Glomerular endothelial cell (primary cell): ENCODE measurements around the gene CRHR2. TPM values are rescaled to one million over a fixed set of nuclear protein-coding genes. Genes with fewer than 3 reads are reported as not detected.

ENCODE experiments used
- DNase-seq: peaks from one replicate; pipeline ENCODE4 v3.0.0-alpha.2; 2011; ENCODE audit warnings: low read depth, low spot score; ENCODE audit errors: extremely low read depth
- total RNA-seq: library from RNA; depleted of rRNA; stranded (reverse); fragments of >200 nt; gene quantifications from 2 replicates; pipeline ENCODE4 v1.2.3, GENCODE V29; 2015

The CRHR2 gene
- total RNA-seq, 1 donor from 2014 or later, result not detected

DNA sequence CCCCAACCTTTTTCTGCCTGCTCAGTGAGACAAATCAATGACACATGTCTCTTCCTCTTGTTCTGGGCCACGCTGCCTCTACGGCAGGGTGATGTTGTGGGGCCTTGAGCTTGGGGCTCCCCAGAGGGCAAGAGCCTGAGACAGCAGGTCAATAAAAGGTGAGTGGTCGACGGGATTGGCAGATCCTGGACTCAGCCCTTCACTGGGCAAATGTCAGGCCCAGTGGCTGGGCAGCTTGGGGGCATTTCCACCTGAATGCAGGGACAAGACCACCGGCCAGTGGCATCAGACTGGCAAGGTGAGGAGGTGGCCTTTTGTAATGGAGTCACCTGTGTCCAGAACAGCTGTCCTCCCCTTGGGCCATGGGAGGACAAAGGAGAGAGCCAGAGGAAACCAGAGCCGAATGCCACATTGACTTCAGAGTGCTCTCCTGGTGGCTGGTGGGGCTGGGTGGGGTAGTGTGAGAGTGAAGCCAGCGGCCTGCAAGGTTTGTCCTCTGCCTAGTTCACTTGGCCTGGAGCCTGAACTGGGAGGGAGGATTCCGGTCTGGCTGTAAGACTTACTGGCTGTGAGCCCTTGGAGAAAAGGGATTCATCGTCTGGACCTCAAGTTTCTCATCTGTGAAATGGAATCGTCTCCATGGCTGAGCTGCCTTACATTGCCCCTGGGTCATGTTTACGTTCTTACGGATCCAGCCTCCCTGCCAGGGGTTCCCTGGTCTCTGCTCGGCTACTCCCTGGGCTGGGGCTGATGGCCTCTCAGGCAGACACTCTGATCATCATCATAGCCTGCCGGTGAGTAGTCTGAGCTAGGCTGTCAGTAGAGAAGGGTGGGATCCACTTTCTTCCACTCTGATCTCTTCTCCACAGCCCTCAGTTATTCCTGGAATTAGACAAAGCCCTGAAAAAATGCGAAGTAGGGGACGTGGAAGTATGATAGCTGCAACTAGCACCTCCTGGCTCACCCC lies 25.4 kb upstream of the CRHR2 start:
- no peak for DNase-seq

DNA sequence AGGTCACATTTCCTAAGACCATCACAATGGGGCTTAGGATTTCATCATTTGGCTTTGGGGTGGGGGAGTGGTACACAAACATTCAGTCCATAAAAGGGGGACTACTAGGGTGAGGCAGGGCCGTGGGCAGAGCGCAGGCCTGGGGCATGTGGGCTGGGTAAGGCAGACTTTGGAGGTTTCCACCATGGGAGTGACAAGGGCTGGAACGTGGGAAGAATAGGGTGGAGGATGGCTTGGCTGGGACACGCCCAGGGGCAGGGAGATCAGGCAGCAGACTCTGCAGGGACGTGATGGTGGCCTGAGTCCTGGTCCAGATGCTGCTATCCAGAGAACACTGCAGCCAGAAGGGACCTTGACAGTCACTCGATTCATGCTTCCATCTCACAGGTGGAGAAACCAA lies 24.7 kb upstream of the CRHR2 start:
- no peak for DNase-seq

DNA sequence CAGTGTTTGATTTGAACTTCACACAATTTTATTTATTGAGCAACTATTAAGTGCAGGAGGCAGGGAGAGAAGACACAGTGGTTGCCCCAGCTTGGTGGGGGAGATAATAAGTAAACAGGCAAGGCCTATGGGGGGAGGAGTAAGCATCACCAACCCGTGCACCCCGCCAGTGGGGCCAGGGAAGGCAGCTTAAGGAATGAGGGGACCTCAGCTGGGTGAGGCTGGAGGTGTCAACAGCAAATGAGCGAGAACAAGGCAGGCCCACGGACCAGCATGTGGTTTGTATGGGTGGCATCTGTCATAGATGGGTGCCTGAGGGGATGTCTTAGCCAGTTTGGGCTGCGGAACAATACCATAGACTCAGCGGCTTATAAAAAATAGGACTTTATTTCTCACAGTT lies 24.1 kb upstream of the CRHR2 start:
- no peak for DNase-seq

DNA sequence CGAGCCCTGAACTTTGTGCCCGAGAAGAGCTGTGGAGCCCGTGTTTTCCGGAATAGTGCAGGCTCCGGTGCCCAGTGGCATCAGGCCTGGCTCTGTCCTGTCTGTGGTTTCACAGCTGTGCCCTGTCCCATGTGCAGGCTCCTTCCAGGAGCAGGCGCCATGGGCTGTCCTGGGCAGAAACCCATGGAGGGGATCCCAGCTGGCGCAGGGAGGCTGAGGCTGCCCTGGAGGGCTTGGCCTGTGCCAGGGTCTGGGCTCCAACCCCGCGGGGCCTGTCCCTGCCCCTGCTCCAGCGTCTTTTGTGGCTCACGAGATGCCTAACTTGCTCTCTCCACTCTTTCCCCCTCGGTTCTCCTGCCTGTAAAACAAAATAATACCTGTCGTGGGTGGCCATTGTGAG lies 23.3 kb upstream of the CRHR2 start:
- DNase-seq, result no peak

DNA sequence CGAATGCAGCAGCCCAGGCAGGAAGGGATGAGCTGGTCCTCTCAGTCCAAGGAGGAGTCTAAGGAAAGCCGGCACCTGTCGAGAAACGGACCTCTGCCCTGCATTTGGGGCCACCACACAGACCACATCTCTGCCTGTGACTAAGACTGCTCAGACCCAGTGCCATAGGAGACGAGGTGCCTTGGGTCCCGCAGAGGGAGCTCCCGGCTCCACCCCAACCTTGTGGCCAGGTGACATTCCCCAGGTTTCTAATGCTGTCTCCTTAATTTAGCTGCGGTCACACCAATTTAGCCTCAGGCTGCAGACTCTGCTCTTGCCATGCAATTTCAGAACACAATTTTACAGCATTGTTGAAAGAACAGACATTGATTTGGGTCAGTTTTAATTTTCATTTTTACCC lies 22.8 kb upstream of the CRHR2 start:
- no peak for DNase-seq

DNA sequence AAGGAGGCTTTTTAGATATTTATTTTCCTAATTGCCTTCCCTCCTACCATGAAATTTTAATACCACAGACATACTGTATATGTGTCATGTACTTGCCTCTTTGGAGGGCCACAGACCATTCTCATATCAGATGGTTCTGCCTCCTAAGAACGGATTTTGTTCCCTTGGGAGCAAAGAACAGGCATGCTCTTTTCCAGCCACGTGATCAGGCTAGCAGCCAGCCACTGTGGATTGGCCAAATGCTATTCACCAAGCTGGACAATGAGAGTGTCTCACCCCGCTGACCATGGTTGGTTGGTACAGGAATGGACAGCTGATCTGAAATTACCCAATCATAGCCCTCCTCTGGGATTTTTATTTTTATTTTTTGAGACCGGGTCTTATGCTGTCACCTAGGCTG lies 21.5 kb upstream of the CRHR2 start:
- DNase-seq, result no peak

DNA sequence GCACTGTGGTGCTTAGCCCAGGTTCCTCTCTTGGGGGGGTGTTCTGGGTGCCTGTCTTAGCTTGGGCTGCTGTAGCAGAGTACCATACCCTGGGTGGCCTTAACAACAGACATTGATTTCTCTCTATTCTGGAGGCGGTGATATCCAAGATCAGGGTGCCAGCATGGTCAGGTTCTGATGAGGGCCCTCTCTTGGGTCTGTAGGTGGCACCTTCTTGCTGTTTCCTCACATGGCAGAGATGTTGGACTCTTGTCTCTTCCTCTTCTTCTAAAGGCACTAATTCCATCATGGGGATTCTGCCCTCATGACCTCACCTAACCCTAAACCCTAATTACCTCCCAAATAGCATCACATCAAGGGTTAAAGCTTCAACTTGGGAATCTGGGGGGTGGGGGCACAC lies 19.9 kb upstream of the CRHR2 start:
- no peak for DNase-seq

DNA sequence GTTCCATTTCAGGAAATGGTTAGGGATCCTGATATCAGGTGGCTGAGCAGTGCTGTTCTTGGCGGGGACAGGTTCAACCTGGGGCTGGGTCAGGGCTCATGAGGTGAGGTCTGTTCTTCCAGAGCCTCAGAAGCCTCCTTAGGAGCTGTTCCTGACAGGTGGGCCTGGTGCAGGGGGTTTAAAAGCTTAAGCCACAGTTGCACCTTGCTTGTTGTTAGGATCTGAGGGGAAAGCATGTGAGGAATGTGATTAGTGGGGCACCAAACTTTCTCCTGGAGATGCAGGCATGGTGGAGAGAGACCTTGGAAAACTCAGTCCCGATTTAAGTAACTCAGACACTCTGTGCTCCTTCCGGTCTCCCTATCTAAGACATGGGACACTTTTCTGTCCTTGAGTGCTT lies 18.7 kb upstream of the CRHR2 start:
- no peak for DNase-seq

DNA sequence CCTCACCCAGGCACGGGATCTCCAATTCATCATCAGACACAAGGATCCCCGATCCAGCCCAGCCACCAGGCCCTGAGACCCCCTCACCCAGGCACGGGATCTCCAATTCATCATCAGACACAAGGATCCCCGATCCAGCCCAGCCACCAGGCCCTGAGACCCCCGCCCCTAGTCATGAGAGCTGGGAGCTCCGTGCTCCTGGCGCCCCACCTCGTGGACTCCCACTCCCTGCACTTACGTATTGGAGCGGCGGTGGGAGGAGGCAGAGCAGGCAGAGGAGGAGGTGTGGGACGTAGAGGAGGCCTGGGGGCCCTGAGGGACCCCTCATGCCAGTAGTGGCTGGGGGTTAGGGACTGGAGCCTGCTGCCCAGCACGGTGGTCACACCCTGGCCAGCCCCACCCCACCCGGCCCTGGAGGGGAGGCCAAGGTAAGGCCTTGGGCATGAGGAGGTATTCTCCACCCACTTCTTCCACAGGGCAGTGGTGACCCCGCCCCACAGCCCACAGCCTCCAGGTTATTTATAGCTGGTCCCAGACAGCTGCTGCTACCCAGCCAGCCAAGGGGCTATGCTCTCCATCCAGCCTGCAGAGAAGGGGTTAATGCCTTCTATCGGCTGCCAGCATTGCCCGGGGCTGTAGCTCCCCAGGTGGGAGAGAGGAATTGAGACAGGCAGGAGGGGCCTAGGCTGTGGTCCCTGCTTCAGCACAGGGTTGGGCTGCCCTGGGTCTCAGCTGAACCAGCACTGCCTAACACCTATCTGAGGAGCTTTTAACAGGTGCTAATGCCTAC lies 17.6 kb upstream of the CRHR2 start:
- no peak for DNase-seq

DNA sequence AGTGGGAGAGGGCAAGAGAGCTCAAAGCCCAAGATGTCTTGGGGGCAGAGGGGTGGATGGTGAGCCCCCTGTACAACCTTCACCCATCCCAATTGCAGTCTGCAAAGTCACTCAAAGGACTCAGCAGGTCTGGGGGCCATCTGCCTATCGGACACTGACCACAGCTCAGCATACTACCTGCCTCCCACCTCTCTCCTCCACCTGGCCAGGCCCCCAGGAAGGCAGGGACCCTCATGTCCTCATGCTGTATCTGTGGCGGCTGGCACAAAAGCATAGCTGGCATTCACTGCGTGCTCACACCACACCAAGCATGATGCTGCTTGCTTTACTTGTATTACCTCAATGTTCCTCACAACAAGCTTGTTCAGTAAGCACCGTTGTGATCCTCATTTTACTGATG lies 16.2 kb upstream of the CRHR2 start:
- no peak for DNase-seq

DNA sequence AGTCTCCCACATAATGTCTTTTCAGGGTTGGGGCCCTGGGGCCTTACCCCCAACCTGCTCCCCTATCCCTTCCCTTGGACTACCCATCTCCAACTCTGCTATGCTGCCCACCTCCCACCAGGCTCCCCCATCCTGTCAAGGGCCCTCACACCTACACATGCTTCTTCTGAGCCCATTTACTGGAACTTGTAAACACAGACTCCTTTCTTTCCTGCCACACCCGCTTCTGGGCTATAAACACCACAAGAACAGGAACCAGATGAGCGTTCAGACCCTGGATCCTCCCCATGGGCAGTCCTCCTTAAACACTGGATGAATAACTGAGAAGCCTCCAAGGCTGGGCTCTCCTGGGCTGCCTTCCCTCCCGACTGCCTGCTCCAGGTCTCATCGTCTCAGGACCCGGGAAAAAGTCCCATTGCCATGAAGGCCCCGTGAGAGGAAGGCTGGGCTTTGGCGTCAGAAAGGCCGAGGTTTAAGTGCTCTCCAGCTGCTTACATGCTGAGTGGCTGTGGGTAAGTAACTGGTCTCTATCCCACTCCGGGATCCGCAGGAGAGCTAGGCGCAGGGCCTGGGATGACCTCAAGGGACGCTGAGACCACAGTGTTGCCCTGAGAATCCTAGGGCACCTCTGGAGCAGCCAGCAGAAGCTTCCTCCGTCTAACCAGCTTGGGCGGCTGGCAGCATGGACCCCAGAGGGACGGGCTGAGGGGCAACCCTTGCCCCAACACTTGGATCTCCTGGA lies 15.6 kb upstream of the CRHR2 start:
- DNase-seq, result no peak

DNA sequence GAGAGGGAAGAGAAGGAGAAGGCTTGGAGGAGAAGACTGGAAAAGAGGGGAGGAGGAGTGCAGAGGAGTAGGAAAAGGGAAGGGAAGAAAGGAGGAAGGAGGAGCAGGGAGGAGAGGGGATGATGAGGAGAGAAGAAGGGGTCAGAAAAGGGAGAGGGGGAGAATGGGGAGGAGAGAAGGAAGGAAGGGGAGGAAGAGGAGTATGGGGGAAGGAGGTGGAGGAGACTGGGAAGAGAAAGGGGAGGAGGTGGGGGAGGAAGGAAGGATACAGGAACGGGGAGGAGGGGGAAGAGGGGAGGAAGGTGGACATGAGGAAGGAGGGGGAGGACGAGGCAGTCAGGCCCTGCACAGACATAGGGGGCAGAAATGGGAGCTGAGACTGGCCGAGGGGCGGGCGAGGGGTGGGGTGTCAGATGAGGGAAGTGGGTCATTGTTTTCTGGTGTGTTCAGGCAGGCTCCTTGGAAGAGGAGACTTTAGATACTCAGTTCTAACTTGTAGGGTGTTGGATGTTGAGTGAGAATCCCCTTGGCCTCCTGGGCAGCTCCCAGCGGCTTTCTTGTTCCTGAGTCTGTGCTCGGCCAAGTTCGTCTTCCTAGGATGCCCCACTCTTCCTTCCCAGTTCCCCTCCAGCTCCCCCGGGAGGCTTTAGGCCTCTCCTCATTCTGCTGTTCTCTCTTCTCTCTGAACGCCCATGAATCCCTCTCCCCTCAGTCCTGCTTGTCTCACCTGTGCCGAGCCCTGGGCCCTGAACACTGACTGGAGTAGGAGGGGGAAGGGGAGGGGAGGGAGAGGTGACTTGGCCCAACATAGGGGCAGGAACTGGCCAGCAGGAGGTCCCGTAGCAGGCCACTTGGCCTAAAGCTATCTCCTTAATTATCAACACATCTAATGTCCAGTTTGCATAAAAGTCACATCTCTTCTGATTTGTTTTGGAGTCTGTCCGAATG lies 12.8 kb upstream of the CRHR2 start:
- DNase-seq, result no peak

DNA sequence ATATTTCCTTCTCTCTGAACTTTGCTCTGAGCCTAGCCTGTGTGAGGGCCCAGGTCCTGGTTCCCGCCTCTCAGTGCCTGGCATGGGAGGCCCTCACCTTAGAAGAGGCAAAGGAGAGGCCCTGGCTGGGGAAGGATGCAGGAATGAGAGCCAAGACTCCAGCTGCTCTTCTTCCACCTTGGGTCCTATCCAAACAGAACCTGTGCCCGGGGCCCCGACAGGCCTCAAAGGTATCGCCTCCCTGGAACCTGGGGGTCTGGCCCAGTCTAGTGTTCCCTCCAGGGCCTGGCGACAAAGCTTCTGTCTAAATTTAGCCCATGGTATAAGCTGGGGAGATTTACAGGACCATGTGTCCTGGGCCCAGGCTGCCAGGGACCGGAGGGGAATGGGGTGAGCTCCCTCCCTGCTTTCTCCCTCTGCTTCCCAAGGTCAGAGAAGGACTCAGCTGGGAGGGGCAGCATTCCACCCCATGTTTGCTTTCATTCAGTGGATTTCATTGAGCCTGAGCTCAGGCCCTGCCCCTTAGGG lies 12.0 kb upstream of the CRHR2 start:
- DNase-seq, result no peak

DNA sequence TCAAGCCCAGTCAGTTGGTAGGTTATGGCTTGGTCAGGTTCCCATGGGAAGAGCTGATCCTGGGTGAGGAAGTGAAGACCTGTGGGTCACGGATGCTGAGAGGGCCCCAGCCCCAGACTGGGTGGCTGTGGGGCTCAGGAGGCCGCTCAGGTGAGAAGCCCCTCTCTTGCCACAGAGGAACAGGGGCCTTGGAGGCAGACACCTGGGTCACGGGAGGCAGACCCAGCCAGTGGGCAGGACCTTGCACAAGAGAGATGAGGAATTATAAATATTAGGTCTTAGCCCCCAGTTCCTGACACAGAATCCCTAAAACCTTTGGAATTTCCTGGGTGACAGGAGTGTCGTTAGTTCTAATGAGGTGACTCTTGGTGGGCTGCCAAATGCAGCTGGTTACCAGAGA lies 10.6 kb upstream of the CRHR2 start:
- no peak for DNase-seq

DNA sequence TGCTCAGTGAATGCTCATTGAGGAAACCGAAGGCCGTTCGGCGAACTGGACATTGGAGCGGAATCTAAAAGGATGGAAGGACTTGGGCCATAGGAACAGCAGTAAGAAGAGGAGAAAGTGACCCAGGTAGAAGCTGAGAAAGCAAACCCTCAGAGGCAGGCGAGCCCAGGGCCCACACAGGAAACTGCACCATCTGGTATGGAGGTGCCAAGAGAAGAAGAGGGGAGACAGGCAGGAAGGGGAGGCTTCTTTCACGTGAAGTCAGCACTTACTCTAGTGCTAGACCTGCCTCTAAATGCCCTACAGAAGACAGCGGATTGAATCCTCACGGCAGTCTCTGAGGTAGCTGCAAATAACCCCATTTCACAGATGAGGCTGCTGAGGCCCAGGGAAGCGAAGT lies 10.2 kb upstream of the CRHR2 start:
- no peak for DNase-seq

DNA sequence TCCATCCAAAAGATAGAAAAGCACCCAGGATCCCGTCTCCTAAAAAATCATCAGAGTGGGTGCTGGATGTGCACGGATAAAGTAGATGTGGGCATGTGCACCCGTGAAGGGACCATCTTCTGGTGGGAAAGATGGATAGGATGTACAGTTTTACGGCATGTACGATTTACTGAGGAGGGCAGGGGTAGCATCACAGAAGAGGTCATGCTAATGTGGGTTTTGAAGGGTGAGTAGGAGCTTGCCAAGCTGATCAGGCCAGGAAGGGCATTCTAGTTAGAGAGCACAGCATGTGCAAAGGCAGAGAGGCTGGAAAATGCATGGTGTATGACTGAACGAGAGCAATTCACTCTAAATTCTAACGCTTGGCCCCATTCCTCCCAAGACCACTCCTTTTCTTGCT lies 7.8 kb upstream of the CRHR2 start:
- DNase-seq, result no peak

DNA sequence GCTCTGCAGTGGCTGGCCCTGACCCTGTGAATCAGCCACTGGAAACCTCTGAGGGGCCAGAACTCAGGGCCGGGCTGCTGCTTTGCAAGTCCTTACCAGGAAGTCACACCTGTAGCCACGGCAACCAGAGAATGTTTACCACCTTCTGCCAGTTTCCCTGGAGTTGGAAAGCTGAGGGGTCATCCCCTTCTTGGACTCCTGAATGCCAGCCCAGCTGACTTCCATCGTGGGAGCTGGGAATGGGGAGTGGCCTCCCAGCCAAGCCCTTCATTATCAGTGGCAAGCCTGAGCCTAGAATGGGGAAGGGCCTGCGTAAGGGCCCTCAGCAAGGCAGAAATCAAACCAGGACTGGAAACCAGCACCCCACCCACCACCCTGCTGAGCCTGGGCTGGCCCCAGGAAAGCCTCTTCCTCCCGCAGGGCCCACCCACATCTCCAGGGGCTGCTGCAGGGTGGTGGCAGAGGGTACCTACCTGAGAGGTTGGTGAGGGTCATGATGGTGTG lies 6.5 kb upstream of the CRHR2 start:
- DNase-seq, result no peak

DNA sequence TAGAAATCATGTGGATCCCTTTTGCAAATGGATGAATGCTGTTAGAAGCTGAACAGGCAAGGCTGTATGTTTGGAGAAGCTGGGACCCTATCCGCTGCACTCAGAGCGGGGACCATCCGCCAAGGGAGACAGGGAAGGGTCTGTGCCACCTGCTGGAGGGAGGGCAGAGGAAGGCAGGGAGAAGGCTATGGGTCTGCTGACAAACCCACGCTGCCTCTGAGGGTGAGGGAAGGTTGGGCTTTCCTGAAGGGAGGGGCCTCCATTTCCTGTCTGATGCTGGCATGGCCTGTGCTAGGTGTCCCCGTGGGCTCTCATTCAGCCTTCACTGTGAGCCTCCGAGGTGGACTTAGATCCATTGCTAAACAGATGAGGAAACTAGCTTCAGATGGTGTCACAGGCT lies 5.3 kb upstream of the CRHR2 start:
- no peak for DNase-seq

DNA sequence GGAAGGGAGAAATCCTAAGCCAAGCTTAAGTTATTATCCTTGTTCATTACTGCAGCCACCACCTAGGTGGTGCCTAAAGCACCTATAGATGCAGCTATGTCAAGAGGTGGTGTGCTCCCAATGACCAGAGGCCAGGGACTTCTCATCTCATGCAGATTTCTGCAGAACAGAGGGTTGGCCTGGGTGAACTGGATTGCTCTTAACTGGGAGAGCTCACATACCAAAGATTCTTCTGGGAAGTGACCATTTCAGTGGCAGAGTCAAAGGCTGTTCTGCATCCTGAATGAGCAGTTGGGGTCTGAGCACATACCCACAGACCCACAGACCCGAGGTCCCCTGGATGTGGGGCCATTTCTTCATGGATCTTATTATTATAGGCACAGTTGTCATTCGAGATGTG lies 2.1 kb upstream of the CRHR2 start:
- DNase-seq, result no peak

DNA sequence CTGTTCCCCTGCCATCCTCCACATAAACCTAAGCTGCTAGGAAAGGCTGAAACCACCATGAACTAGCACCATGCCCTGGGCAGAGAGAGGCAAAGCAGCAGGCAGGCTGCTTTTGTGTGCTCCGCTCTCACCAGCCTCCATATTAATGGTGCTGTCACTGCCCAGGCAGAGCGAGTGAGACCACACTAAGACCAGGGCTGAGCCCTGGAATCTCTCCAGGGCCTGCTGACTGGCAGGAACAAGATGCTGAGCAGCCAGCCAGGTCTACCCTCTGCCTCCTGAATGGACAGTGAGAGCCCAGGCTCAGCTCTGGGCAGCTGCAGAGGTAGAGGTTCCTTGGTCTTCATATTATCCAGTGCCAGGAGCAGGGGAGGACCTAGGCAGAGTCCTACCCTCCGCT lies 1.6 kb upstream of the CRHR2 start:
- no peak for DNase-seq
